A549 treated with AZD2906 at 1 μM for 4 hours (cell line): ENCODE measurements around the gene HAUS7. TPM values are rescaled to one million over a fixed set of nuclear protein-coding genes. Genes with fewer than 3 reads are reported as not detected.

Experiments
- total RNA-seq: library from RNA; stranded (reverse); fragments of 200-300 nt; extraction: Qiagen RNA extraction; gene quantifications from 5 replicates; pipeline ENCODE4 v1.2.3, GENCODE V29; 2022

The HAUS7 gene
- 47.9 to 58.0 TPM (median 52.0 TPM) in 5 replicates for total RNA-seq

DNA sequence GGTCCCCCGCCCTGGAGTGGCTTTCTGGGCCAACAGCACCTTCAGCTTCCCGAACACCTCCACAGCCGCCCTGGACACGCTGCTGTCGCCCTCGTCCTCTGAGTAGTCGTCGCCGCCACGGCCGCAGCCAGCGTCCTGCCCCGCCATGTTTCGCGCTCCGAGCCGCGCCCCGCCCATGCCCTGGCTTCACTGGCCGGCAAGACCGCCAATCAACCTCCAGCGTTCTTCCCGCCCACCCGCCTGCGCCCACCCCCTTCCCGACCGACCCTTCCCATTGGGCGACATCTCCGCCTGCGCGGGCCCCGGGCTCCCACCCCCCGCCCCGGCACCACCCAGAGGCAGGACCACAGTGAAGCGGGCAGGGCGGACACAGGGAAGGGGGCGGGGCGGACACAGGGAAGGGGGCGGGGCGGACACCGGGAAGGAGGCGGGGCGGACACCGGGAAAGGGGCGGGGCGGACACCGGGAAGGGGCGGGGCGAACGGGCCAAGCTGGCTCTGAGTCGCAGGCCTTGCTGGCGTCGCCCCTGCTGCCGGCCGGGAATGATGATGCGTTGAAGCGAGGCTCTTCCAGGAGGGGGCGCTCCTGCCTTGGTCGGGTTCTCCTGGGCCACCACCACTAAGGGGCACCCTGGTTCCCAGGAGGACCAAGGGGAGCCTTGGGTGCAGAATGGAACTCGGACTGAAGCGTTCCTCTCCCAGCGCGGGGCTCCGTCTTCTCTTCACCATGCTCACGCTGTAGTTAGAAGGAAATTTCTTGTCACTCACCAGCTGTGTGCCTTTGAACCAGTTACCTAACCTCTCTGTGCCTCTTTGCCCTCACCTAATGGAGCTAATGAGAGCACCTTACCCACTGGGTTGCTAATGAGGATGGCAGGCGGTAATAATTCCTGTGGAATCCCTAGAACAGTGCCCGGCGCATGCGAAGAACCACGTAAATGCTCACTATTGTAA is at the start of gene HAUS7:
Gene HAUS7 (minus strand): TSS at position 166 of the 953 bp plus-strand sequence. CDS start 19 bp downstream, at position 147.

DNA sequence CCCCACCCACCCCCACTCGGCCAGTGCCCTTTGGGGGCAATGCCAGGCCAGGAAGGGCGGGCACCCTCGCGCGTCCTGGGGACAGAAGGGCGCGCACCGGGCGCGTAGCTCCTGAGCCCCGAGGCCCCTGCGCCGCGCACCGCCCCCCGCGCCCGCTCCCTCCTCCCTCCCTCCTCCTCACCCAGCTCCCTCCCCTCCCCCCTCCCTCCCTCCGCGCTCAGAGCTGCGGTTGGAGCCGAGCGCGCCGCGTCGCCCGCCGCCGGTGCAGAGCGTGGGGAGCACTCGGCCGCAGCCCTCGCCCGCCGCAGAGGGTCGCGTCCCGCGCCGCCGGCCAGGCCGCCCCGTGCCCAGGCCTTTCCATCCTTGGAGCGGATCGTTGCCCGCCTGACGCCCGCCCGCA is 47.0 kb upstream of the HAUS7 start, which contains the start of gene ATP2B3:
Gene ATP2B3 (plus strand): TSS at position 220 of the 400 bp plus-strand sequence. CDS start 18,606 bp downstream, outside the sequence.

DNA sequence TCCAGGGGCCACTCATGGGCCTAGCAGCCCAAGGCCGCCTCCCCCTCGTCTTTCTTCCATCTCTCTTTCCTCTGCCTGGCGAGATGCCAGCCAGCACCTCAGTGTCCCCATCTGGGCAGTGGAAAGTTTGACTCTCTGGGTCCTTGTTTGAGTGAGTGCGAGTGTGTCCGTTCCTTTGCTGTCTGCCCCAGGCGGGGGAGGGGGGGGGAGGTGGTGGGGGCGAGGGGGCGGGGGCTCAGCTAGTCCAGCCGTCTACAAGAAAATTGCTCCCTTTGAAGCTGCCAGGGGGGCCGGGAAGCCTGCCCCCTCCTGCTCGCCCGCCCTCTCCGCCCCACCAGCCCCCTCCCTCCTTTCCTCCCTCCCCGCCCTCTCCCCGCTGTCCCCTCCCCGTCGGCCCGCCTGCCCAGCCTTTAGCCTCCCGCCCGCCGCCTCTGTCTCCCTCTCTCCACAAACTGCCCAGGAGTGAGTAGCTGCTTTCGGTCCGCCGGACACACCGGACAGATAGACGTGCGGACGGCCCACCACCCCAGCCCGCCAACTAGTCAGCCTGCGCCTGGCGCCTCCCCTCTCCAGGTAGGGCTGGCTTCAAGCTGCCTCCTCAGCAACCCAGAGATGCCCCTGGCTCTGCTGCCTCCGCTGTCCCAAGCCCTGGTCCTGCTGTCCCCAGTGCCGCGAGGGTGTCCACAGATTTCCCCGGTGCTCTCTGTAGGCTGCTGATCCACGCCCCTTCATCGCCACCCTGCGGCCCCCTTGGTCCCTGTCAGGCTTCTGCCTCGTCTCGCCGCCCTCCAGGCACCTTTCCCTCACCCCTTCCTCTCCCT is 24.4 kb upstream of the HAUS7 start, which contains the start of gene BGN:
Gene BGN (plus strand): TSS at position 440 of the 821 bp plus-strand sequence. CDS start 9,652 bp downstream, outside the sequence.

DNA sequence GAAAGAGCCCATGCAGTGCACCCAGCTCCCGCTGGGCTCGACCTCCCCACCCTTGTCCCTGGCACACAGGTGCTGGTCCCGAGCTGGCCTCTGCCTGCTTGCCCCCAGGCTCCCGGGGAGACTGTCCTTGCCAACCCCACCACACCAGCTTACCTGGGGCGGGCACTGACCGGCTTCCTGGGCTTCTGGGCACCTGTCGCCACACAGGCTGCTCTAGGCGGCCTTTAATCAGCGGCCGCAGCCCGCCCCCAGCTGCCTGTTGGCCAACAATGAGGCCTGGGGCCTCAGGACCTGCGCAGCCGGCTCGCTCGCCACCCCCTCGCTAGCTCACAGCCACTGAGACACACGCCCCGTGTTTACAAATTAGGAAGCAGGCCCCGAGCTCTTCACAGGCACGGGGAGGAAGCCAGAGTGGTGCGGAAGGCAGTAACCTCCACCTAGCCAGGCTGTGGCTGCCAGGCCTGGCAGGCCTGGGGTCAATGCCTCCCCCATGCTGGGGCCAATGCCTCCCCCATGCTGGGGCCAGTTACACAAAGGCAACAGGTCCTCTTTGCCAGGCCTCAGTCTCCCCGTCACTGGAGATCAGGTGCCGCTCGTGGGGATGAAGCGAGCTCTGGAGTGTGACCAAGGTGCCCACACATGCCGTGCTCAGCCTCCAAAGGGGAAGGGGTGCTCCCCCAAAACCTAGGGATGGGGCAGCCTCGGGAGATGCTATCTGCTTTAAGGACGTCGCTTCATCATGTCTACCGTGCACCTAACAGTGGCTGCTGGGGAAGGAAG is 24.3 kb downstream of the HAUS7 start, which contains the start of gene TREX2:
Gene TREX2 (minus strand): TSS at position 201 of the 780 bp plus-strand sequence. CDS start 626 bp downstream, outside the sequence.

DNA sequence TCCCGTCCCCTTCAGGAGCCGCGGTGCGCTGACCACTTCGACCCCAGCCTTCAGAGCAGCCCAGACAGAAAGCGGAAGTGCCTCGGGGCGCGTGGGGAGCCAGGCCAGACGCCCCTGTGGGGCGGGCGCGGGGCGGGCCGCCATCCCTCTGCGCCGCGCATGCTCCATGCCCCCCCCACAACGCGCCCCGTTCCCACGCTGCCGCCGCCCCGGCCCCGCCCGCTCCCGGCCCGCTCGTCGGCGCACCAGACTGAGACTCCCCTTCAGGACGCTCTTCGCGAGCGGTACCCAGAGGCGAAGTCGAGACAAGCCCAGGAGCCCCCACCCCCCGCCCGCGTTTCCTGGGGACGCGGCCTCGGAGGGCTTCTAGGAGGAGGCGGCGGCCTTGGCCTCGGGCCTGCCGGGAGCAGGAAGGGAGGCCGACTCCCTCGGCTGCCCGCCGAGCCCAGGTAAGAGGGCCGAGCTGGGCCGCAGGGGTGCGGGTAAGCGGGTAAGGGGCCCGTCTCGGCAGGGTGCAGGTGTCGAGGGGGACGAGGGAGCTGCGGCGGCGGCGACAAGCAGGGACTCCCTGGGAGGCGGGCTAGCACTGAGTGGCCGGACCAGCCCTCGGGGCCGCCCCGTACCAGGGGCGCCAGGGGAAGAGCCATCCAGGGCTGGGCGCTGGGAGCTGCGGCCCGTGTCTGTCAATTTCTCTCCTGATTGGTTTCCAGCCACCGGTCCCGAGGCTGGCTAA is 59.0 kb downstream of the HAUS7 start, which contains the start of gene ZFP92:
Gene ZFP92 (plus strand): TSS at position 218 of the 733 bp plus-strand sequence. CDS start 6,851 bp downstream, outside the sequence.

DNA sequence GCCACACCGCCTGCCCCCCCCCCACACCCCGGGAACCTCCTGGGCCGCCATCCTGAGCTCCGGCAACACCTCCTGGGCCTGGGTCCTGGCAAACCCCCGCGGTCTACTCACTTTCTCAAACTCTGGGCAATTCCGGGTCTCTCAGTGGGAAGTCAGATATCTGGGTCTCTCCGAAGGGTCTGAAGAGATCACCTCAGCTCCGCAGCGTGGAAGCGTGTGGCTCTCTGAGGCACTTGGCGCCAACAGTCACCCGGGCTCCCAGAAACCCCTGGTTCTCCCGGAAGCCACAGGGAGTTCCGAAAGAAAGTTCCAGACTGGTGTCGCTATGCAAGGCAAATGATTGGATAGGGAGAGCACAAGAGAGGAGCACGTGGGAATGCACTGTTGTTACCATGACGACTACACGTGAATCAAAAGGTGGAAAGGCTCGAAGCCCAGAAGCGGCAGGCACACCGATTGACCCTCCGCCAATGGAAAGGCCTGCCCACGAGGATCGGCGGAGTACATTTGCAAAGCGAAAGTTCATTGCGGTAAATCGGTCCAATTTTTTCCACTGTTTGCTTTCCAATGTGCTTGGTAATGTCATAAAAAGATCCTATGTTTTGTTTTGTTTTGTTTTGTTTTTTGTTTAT is 69.1 kb downstream of the HAUS7 start, which contains the start of gene PNMA6E:
Gene PNMA6E (minus strand): TSS at position 218 of the 632 bp plus-strand sequence. CDS start 2,501 bp downstream, outside the sequence.

Other genes with a start within 250 kb of the HAUS7 start
- gene PNMA6F, start 148.8 kb downstream of the HAUS7 start, total RNA-seq = not detected in 5 replicates
- 4.5 to 6.4 TPM (median 5.1 TPM) in 5 replicates for gene ZNF275, start 136.4 kb downstream of the HAUS7 start, total RNA-seq
- gene PNMA6E, start 69.2 kb downstream of the HAUS7 start, total RNA-seq = 0.02 to 0.07 TPM (median 0.05 TPM) in 3 of 5 replicates, not detected in the others
- gene ZFP92, start 59.1 kb downstream of the HAUS7 start, total RNA-seq = 0.47 to 0.59 TPM (median 0.53 TPM) in 5 replicates
- 0.85 to 1.7 TPM (median 1.4 TPM) in 5 replicates for gene TREX2, start 24.5 kb downstream of the HAUS7 start, total RNA-seq
- 0.03 TPM in 1 of 5 replicates, not detected in the others for gene BGN, start 24.4 kb upstream of the HAUS7 start, total RNA-seq
- gene ATP2B3, start 47.1 kb upstream of the HAUS7 start, total RNA-seq = 0.07 to 0.18 TPM (median 0.09 TPM) in 5 replicates
- 40.4 to 62.7 TPM (median 61.0 TPM) in 5 replicates for gene CCNQ, start 128.6 kb upstream of the HAUS7 start, total RNA-seq
- 1.3 to 1.7 TPM (median 1.5 TPM) in 5 replicates for gene DUSP9, start 176.6 kb upstream of the HAUS7 start, total RNA-seq
- gene PNCK, start 203.2 kb upstream of the HAUS7 start, total RNA-seq = 0.18 to 0.34 TPM (median 0.21 TPM) in 5 replicates
- gene SLC6A8, start 217.3 kb upstream of the HAUS7 start, total RNA-seq = 11.5 to 14.1 TPM (median 13.2 TPM) in 5 replicates